ENCODE measurements around the gene PLEKHH3.
"Not testable (repeated sequence)": the region's sequence is repeated elsewhere in the genome, so short reads cannot be mapped to it uniquely, and the experiment has no call there.

The PLEKHH3 gene

GRCh38 chr17:42632949-42633444 lies 43.8 kb downstream of the PLEKHH3 start:
- no peak for DNase-seq (ENCODE audit: low read depth in 2 of 2)

- no peak for DNase-seq (ENCODE audit: low read depth in 2 of 2)
These were observed 47.3 kb downstream of the PLEKHH3 start for GRCh38 chr17:42629411-42630009.

- DNase-seq (ENCODE audit: low read depth in 2 of 2): not testable (repeated sequence)
These were observed 49.6 kb downstream of the PLEKHH3 start for GRCh38 chr17:42627032-42627764.

GRCh38 chr17:42623732-42624596 lies 52.8 kb downstream of the PLEKHH3 start:
- no peak for DNase-seq (ENCODE audit: low read depth in 2 of 2)

GRCh38 chr17:42623271-42623670 lies 53.5 kb downstream of the PLEKHH3 start:
- DNase-seq (ENCODE audit: low read depth in 2 of 2): no peak

- not testable (repeated sequence) for DNase-seq (ENCODE audit: low read depth in 2 of 2)
These were observed 54.8 kb downstream of the PLEKHH3 start for GRCh38 chr17:42621987-42622386.

GRCh38 chr17:42618442-42619150 lies 58.2 kb downstream of the PLEKHH3 start:
- DNase-seq (ENCODE audit: low read depth in 2 of 2): no peak

- DNase-seq (ENCODE audit: low read depth in 2 of 2): no peak
These were observed 58.8 kb downstream of the PLEKHH3 start for GRCh38 chr17:42617956-42618431.
